ENCODE results near the gene SRRT. TPM values are rescaled to one million over a fixed set of nuclear protein-coding genes. Genes with fewer than 3 reads are reported as not detected.

The SRRT gene
- total RNA-seq, 2 donors from 2014 or later = 114 to 204 TPM

GRCh38 chr7:100879685-100880261 is 4.9 kb downstream of the SRRT start:
- no peak overlapping the region for H3K4me3 ChIP-seq
- DNase-seq = no peak
- H3K9ac ChIP-seq (ENCODE audit: low read depth in 2 of 2, low read length in 2 of 2) = no peak overlapping the region
- no peak for TF ChIP-seq CTCF (IDR thresholded peaks at IDR 0.05)
- no peak overlapping the region for H3K27ac ChIP-seq
- peaks cover 18% of the 10 kb centered on the region for H3K36me3 ChIP-seq
- intact Hi-C loops (cut with DNase I) = no loop called here
- H3K9me3 ChIP-seq = no peaks in the 10 kb centered on the region
- H3K4me1 ChIP-seq = peaks cover 12% of the 10 kb centered on the region
- H3K27me3 ChIP-seq = no peaks in the 10 kb centered on the region

GRCh38 chr7:100880645-100881044 is 5.7 kb downstream of the SRRT start:
- Histone ChIP-seq H3K9me3 (no peaks in the 10 kb centered on the region), H3K36me3 (peaks cover 18% of the 10 kb centered on the region), H3K4me3 (no peak overlapping the region), H3K27ac (no peak overlapping the region), H3K27me3 (no peaks in the 10 kb centered on the region), H3K4me1 (peaks cover 12% of the 10 kb centered on the region), H3K9ac (ENCODE audit: low read depth in 2 of 2, low read length in 2 of 2) (no peak overlapping the region)
- intact Hi-C loops (cut with DNase I) = no loop called here
- TF ChIP-seq CTCF (IDR thresholded peaks at IDR 0.05) = no peak
- DNase-seq = no peak

GRCh38 chr7:100881136-100881535 is 6.2 kb downstream of the SRRT start:
- H3K27ac ChIP-seq = no peak overlapping the region
- TF ChIP-seq CTCF (IDR thresholded peaks at IDR 0.05) = no peak
- no peak overlapping the region for H3K9ac ChIP-seq (ENCODE audit: low read depth in 2 of 2, low read length in 2 of 2)
- H3K36me3 ChIP-seq = peaks cover 20% of the 10 kb centered on the region
- H3K4me3 ChIP-seq = no peak overlapping the region
- H3K4me1 ChIP-seq = peaks cover 8% of the 10 kb centered on the region
- no peaks in the 10 kb centered on the region for H3K9me3 ChIP-seq
- no peaks in the 10 kb centered on the region for H3K27me3 ChIP-seq
- intact Hi-C loops (cut with DNase I) = no loop called here
- DNase-seq = no peak

DNA sequence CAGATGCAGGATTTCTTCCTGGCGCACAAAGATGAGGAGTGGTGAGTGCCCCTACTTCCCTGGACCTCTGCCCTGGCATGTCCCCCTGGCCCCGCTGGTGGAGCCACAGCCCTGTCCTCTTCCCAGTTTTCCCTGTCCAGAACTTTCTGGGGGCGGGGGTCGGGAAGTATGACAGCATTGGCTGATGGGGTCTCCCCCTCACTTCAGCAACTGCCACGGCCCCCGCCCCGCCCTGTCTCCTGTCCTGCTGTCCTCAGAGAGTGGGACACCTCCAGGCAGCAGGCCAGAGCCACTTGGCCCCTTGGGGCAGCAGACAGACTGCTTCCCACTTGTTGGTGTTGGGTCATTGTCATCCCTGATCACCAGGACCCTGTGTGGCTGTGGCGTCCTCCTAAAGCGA is 7.3 kb downstream of the SRRT start:
- Histone ChIP-seq H3K9ac (ENCODE audit: low read depth in 2 of 2, low read length in 2 of 2) (no peak overlapping the region), H3K9me3 (no peaks in the 10 kb centered on the region), H3K27ac (no peak overlapping the region), H3K27me3 (no peaks in the 10 kb centered on the region), H3K4me3 (no peak overlapping the region), H3K4me1 (peaks cover 1% of the 10 kb centered on the region), H3K36me3 (peaks cover 31% of the 10 kb centered on the region)
- DNase-seq = no peak
- no peak for TF ChIP-seq CTCF (IDR thresholded peaks at IDR 0.05)
- intact Hi-C loops (cut with DNase I) = no loop called here

- Histone ChIP-seq H3K27me3 (no peaks in the 10 kb centered on the region), H3K4me1 (peaks cover 4% of the 10 kb centered on the region), H3K9me3 (no peaks in the 10 kb centered on the region), H3K36me3 (peaks cover 31% of the 10 kb centered on the region), H3K4me3 (no peak overlapping the region), H3K27ac (no peak overlapping the region), H3K9ac (ENCODE audit: low read depth in 2 of 2, low read length in 2 of 2) (no peak overlapping the region)
- intact Hi-C loops (cut with DNase I) = no loop called here
- no peak for TF ChIP-seq CTCF (IDR thresholded peaks at IDR 0.05)
- DNase-seq = no peak
These were observed 8.1 kb downstream of the SRRT start for GRCh38 chr7:100882785-100883526.
